NT2/D1 (cell line): ENCODE measurements around the gene C18orf32.
A peak's percentile ranks its signal among the peaks of the same experiment; 100 is the strongest.
"Not testable (repeated sequence)": the region's sequence is repeated elsewhere in the genome, so short reads cannot be mapped to it uniquely, and the experiment has no call there.

Experiments
- DNase-seq: peaks from one replicate; pipeline ENCODE4 v3.0.0-alpha.2; 2011; ENCODE audit warnings: low read depth, low spot score
- H3K27me3 ChIP-seq: 2 replicates; pipeline ENCODE4 v1.6.0; 2011; ENCODE audit warnings: mild to moderate bottlenecking; ENCODE audit not compliant: insufficient read length, insufficient read depth
- H3K36me3 ChIP-seq: 2 replicates; pipeline ENCODE4 v1.6.1; 2011; ENCODE audit warnings: mild to moderate bottlenecking, low read length, mixed read lengths; ENCODE audit not compliant: insufficient read depth, insufficient read length
- H3K4me1 ChIP-seq: 2 replicates; pipeline ENCODE4 v1.5.1; 2011; ENCODE audit not compliant: insufficient read depth, insufficient read length
- H3K4me3 ChIP-seq: 2 replicates; pipeline ENCODE4 v1.5.1; 2011; ENCODE audit warnings: low read depth; ENCODE audit not compliant: insufficient read length
- H3K9ac ChIP-seq: 2 replicates; pipeline ENCODE4 v1.6.0; 2011; ENCODE audit warnings: low read depth; ENCODE audit not compliant: insufficient read length
- H3K9me3 ChIP-seq: 2 replicates; pipeline ENCODE4 v1.5.1; 2011; ENCODE audit warnings: mild to moderate bottlenecking, low read length; ENCODE audit not compliant: insufficient read depth
- SUZ12 ChIP-seq: IDR thresholded peaks from 2 replicates; pipeline ENCODE4 v1.6.1; 2011; ENCODE audit not compliant: insufficient read length, insufficient read depth; ENCODE audit errors: extremely low read depth
- YY1 ChIP-seq: IDR thresholded peaks from 2 replicates; pipeline ENCODE4 v1.6.1; 2011; ENCODE audit not compliant: insufficient read length, insufficient read depth
- ZNF274 ChIP-seq: IDR thresholded peaks from 2 replicates; pipeline ENCODE4 v1.6.1; 2011; ENCODE audit warnings: mild to moderate bottlenecking, low read depth, low read length

Gene C18orf32

DNA sequence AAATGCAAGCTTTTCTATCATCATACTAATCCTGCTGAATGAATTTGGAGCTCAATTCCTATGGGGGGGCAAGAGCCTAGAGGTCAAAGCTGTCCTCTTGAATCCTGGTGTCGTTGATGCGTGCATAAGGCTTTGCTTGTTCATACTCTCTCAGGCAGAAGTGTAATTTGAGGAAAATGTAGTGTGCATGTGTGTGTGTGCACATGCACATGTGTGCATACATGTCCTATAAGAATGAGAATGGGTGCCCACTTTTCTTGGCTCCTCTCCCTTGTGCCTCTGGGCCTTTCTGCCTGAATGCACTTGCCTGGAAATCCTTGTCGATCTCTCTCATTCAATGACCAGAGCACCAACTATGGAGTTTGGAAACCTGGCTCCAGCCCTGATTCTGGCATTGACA is 28.5 kb upstream of the C18orf32 start:
- H3K4me3 ChIP-seq: no peak overlapping the region
- no peak overlapping the region for H3K9ac ChIP-seq
- peaks cover 10% of the 10 kb centered on the region for H3K4me1 ChIP-seq
- TF ChIP-seq SUZ12 (no peak), ZNF274 (no peak), YY1 (no peak)
- H3K36me3 ChIP-seq: no peaks in the 10 kb centered on the region
- no peaks in the 10 kb centered on the region for H3K9me3 ChIP-seq
- no peak for DNase-seq
- H3K27me3 ChIP-seq: no peaks in the 10 kb centered on the region

- not testable (repeated sequence) for H3K36me3 ChIP-seq, H3K4me1 ChIP-seq, H3K27me3 ChIP-seq, H3K4me3 ChIP-seq, DNase-seq, H3K9me3 ChIP-seq, H3K9ac ChIP-seq
These were observed 28.0 kb upstream of the C18orf32 start for GRCh38 chr18:49515003-49515402.

DNA sequence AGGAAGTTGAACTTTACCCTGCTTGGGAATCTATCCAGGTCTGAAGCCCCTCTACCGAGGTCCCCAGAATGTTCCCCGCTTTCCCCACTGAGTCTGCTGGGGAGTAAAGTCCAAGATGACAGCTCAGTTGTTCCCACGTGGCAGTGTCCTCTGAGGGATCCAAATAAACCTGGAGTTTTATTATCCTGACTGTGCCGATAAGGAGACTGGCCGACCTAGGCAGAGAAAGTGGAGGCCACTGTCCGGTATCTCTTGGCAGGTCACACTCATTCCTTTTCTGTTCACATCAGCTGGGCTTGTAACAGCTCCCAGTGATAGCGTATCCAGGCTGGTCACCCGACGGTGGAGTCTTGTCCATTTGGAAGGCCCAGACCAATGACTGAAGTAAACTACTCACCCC is 27.5 kb upstream of the C18orf32 start:
- DNase-seq: no peak
- TF ChIP-seq ZNF274: no peak
- no peak for TF ChIP-seq YY1
- no peak for TF ChIP-seq SUZ12
- Histone ChIP-seq H3K27me3 (no peaks in the 10 kb centered on the region), H3K9ac (no peak overlapping the region), H3K9me3 (no peaks in the 10 kb centered on the region), H3K36me3 (no peaks in the 10 kb centered on the region), H3K4me3 (no peak overlapping the region), H3K4me1 (peaks cover 8% of the 10 kb centered on the region)

- not testable (repeated sequence) for H3K9me3 ChIP-seq, DNase-seq, H3K4me1 ChIP-seq, H3K27me3 ChIP-seq, H3K9ac ChIP-seq, H3K36me3 ChIP-seq, H3K4me3 ChIP-seq
These were observed 25.8 kb upstream of the C18orf32 start for GRCh38 chr18:49512876-49513275.

DNA sequence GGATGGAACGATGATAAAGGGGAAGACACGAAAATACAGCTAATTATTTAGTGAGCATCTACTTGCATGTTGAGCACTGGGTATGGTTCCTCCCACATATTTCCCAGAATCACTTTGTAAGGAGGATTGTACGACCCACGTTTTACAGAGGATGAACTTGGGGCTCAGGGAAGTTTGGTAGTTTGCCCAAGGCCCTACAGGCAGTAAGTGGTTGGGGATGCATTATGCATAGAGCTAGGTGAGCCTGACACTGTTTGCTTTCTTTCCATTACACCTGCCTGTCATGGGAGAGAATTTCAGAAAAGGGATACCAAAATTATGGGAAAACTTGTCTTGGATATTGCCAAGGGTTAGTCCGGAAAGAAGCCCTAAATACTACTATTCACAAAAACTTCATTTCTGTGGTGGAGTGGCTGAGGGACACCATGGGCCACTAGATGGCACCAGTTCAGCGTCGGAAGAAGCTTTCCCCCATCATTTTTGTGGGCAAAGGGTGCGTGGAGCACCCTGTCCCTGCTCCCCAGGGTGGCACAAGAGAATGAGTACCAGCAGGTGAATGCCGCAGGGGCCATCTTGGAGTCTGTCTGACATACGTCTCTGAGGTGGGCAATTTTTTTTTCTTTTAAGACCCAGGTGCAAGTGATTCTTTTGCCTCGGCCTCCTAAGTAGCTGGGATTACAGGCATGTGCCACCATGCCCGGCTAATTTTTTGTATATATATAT is 23.5 kb upstream of the C18orf32 start:
- no peaks in the 10 kb centered on the region for H3K36me3 ChIP-seq
- H3K9me3 ChIP-seq: no peaks in the 10 kb centered on the region
- H3K27me3 ChIP-seq: no peaks in the 10 kb centered on the region
- H3K9ac ChIP-seq: no peak overlapping the region
- TF ChIP-seq SUZ12: no peak
- H3K4me3 ChIP-seq: no peak overlapping the region
- H3K4me1 ChIP-seq: no peaks in the 10 kb centered on the region
- no peak for DNase-seq

- not testable (repeated sequence) for H3K4me3 ChIP-seq, H3K9ac ChIP-seq, H3K36me3 ChIP-seq, H3K27me3 ChIP-seq, H3K9me3 ChIP-seq, DNase-seq, H3K4me1 ChIP-seq
These were observed 19.4 kb upstream of the C18orf32 start for GRCh38 chr18:49506438-49506837.

- no peaks in the 10 kb centered on the region for H3K9me3 ChIP-seq
These were observed 16.9 kb upstream of the C18orf32 start for GRCh38 chr18:49503931-49504330.

GRCh38 chr18:49500201-49500921 is 13.3 kb upstream of the C18orf32 start:
- Histone ChIP-seq H3K36me3 (no peaks in the 10 kb centered on the region), H3K9ac (no peak overlapping the region), H3K27me3 (no peaks in the 10 kb centered on the region), H3K4me1 (peaks cover 8% of the 10 kb centered on the region), H3K9me3 (no peaks in the 10 kb centered on the region), H3K4me3 (no peak overlapping the region)
- TF ChIP-seq SUZ12 (no peak), ZNF274 (no peak), YY1 (no peak)
- peak; percentile 60 for DNase-seq

More at GRCh38 chr18:49503931-49504330, 16.9 kb upstream of the C18orf32 start:
- Histone ChIP-seq H3K9ac (no peak overlapping the region), H3K27me3 (no peaks in the 10 kb centered on the region), H3K4me1 (peaks cover 8% of the 10 kb centered on the region), H3K36me3 (no peaks in the 10 kb centered on the region), H3K4me3 (no peak overlapping the region)
- DNase-seq: no peak
- no peak for TF ChIP-seq ZNF274
- no peak for TF ChIP-seq YY1
- no peak for TF ChIP-seq SUZ12
